Prostate gland (tissue), 2 donors: ENCODE results near the gene NHSL2.

ENCODE experiments used
- POLR2A ChIP-seq: fragments of 450-650 bp; IDR thresholded peaks from one replicate; pipeline ENCODE4 v1.6.1; 2016; ENCODE audit warnings: antibody characterized with exemption, mild to moderate bottlenecking
- POLR2AphosphoS5 ChIP-seq: sonication (generic); formaldehyde crosslinking; IDR thresholded peaks from one replicate; pipeline ENCODE4 v1.6.1; 2017; ENCODE audit warnings: antibody characterized with exemption
- TF ChIP-seq, protein P1 (sequence below), 4 experiments: fragments of 200-600 bp in 2 of 4; fragments of 450-650 bp in 2 of 4; sonication (generic) in 2 of 4; IDR thresholded peaks; 1 replicate in 3 of 4; 2 replicates in 1 of 4; pipeline ENCODE4 v1.5.1; 2016 to 2019; ENCODE audit warnings: antibody characterized with exemption in 4 of 4, mild to moderate bottlenecking in 2 of 4, moderate library complexity in 2 of 4

DNA sequence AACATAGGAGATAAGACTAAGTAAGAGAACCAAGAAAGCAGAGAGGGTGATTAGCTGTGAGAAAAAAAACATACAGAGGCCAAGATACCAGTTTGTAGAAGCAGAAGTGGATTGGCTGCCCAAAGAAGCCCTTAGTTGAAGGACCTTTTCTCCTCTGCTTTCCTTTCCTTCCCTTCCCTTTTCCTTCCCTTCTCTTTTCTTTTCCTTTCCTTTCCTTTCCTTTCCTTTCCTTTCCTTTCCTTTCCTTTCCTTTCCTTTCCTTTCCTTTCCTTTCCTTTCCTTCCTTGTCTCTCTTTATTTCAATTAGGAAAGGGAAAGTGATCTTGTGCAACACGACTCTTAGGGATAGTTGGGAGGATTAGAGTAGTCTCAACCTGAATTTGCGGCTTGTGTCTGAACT, 128.2 kb downstream of the NHSL2 start:
- no peak for TF ChIP-seq POLR2AphosphoS5
- TF ChIP-seq, protein P1, sequence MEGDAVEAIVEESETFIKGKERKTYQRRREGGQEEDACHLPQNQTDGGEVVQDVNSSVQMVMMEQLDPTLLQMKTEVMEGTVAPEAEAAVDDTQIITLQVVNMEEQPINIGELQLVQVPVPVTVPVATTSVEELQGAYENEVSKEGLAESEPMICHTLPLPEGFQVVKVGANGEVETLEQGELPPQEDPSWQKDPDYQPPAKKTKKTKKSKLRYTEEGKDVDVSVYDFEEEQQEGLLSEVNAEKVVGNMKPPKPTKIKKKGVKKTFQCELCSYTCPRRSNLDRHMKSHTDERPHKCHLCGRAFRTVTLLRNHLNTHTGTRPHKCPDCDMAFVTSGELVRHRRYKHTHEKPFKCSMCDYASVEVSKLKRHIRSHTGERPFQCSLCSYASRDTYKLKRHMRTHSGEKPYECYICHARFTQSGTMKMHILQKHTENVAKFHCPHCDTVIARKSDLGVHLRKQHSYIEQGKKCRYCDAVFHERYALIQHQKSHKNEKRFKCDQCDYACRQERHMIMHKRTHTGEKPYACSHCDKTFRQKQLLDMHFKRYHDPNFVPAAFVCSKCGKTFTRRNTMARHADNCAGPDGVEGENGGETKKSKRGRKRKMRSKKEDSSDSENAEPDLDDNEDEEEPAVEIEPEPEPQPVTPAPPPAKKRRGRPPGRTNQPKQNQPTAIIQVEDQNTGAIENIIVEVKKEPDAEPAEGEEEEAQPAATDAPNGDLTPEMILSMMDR (IDR thresholded peaks at IDR 0.05), result no peak
- TF ChIP-seq POLR2A, result no peak
